ENCODE data around the gene PPP3CA.
"Not testable (repeated sequence)": the region's sequence is repeated elsewhere in the genome, so short reads cannot be mapped to it uniquely, and the experiment has no call there.

Gene PPP3CA

GRCh38 chr4:101098666-101099400 lies 248.5 kb downstream of the PPP3CA start:
- DNase-seq: no peak

GRCh38 chr4:101092609-101093008 lies 254.7 kb downstream of the PPP3CA start:
- not testable (repeated sequence) for DNase-seq

GRCh38 chr4:101089168-101089567 lies 258.2 kb downstream of the PPP3CA start:
- DNase-seq: no peak

GRCh38 chr4:101086801-101087586 lies 260.3 kb downstream of the PPP3CA start:
- no peak for DNase-seq

GRCh38 chr4:101083131-101083530 lies 264.2 kb downstream of the PPP3CA start:
- no peak for DNase-seq

GRCh38 chr4:101081695-101082369 lies 265.5 kb downstream of the PPP3CA start:
- DNase-seq: no peak

- no peak for DNase-seq
Measured at GRCh38 chr4:101081166-101081565, 266.2 kb downstream of the PPP3CA start.

GRCh38 chr4:101078950-101079349 lies 268.4 kb downstream of the PPP3CA start:
- DNase-seq: no peak

GRCh38 chr4:101076032-101076431 lies 271.3 kb downstream of the PPP3CA start:
- no peak for DNase-seq

- no peak for DNase-seq
Measured at GRCh38 chr4:101075536-101075935, 271.8 kb downstream of the PPP3CA start.

GRCh38 chr4:101074326-101074725 lies 273.0 kb downstream of the PPP3CA start:
- no peak for DNase-seq

GRCh38 chr4:101071241-101071640 lies 276.1 kb downstream of the PPP3CA start:
- DNase-seq: no peak

- no peak for DNase-seq
Measured at GRCh38 chr4:101068115-101068514, 279.2 kb downstream of the PPP3CA start.

- DNase-seq: no peak
Measured at GRCh38 chr4:101067383-101067782, 279.9 kb downstream of the PPP3CA start.

- no peak for DNase-seq
Measured at GRCh38 chr4:101066626-101067170, 280.6 kb downstream of the PPP3CA start.

- DNase-seq: no peak
Measured at GRCh38 chr4:101065935-101066485, 281.3 kb downstream of the PPP3CA start.

- no peak for DNase-seq
Measured at GRCh38 chr4:101065346-101065745, 282.0 kb downstream of the PPP3CA start.

- DNase-seq: no peak
Measured at GRCh38 chr4:101064541-101065180, 282.7 kb downstream of the PPP3CA start.

- no peak for DNase-seq
Measured at GRCh38 chr4:101055392-101055791, 291.9 kb downstream of the PPP3CA start.

GRCh38 chr4:101050837-101051205 lies 296.5 kb downstream of the PPP3CA start:
- no peak for DNase-seq

GRCh38 chr4:101050088-101050836 lies 297.1 kb downstream of the PPP3CA start:
- no peak for DNase-seq
